Liver (tissue), 9 donors: ENCODE results near the gene MGRN1. TPM values are rescaled to one million over a fixed set of nuclear protein-coding genes. Genes with fewer than 3 reads are reported as not detected.

Source experiments
- DNase-seq: peaks from one replicate; pipeline ENCODE4 v3.0.0-alpha.2; 2017; ENCODE audit warnings: low spot score
- H3K27ac ChIP-seq, 2 donors: one replicate each; pipeline ENCODE4 v1.7.0; 2013; ENCODE audit warnings: inconsistent platforms in 2 of 2, low read length in 2 of 2, control low read depth in 1 of 2, low read depth in 1 of 2, mild to moderate bottlenecking in 1 of 2
- H3K27me3 ChIP-seq, 4 donors: one replicate each; pipeline versions ENCODE4 v1.6.1 to v1.7.0; 2013; ENCODE audit warnings: low read length in 3 of 4, inconsistent platforms in 1 of 4, mild to moderate bottlenecking in 1 of 4, moderate library complexity in 1 of 4; ENCODE audit not compliant: control insufficient read depth in 4 of 4, insufficient read depth in 4 of 4
- H3K36me3 ChIP-seq, 4 donors: one replicate each; pipeline versions ENCODE4 v1.6.1 to v1.7.0; 2013; ENCODE audit warnings: low read length in 3 of 4, mild to moderate bottlenecking in 3 of 4, low read depth in 1 of 4, moderate library complexity in 1 of 4; ENCODE audit not compliant: control insufficient read depth in 4 of 4, insufficient read depth in 3 of 4
- H3K4me1 ChIP-seq, 4 donors: one replicate each; pipeline versions ENCODE4 v1.6.1 to v1.7.0; 2013; ENCODE audit warnings: low read length in 3 of 4, mild to moderate bottlenecking in 3 of 4, moderate library complexity in 1 of 4; ENCODE audit not compliant: control insufficient read depth in 4 of 4, insufficient read depth in 4 of 4
- H3K4me3 ChIP-seq, 3 donors: one replicate each; pipeline versions ENCODE4 v1.6.1 to v1.7.0; 2013; ENCODE audit warnings: low read length in 3 of 3, control low read depth in 1 of 3, low read depth in 1 of 3, mild to moderate bottlenecking in 1 of 3
- H3K9ac ChIP-seq, 2 donors: one replicate each; pipeline ENCODE4 v1.7.0; 2013; ENCODE audit warnings: low read length in 2 of 2, mild to moderate bottlenecking in 2 of 2, moderate library complexity in 2 of 2, control low read depth in 1 of 2, low read depth in 1 of 2
- H3K9me3 ChIP-seq, 4 donors: one replicate each; pipeline versions ENCODE4 v1.6.1 to v1.7.0; 2013; ENCODE audit warnings: low read length in 3 of 4; ENCODE audit not compliant: control insufficient read depth in 4 of 4
- ATF3 ChIP-seq: IDR thresholded peaks from 2 replicates; pipeline ENCODE4 v1.6.1; 2016; ENCODE audit warnings: antibody characterized with exemption
- CTCF ChIP-seq: fragments of 150-350 bp; IDR thresholded peaks from 2 replicates; pipeline ENCODE4 v1.5.1; 2017; ENCODE audit warnings: improper control_type of control experiment, low read depth, low read length; ENCODE audit not compliant: missing input control
- EGR1 ChIP-seq, 2 donors: IDR thresholded peaks; 2 replicates each; pipeline ENCODE4 v1.6.1; 2016 to 2018; ENCODE audit warnings: antibody characterized with exemption in 2 of 2, low read depth in 2 of 2
- FOXA1 ChIP-seq: IDR thresholded peaks from 2 replicates; pipeline ENCODE4 v1.6.1; 2016; ENCODE audit warnings: antibody characterized with exemption
- FOXA2 ChIP-seq: IDR thresholded peaks from 2 replicates; pipeline ENCODE4 v1.6.1; 2016; ENCODE audit warnings: antibody characterized with exemption
- GABPA ChIP-seq, 2 donors: IDR thresholded peaks in 1 of 2; conservative IDR thresholded peaks in 1 of 2; 2 replicates each; pipeline ENCODE4 v1.6.1; 2016; ENCODE audit warnings: antibody characterized with exemption in 2 of 2, mild to moderate bottlenecking in 1 of 2, moderate library complexity in 1 of 2
- HNF4A ChIP-seq, 2 donors: conservative IDR thresholded peaks; 2 replicates each; pipeline ENCODE4 v1.6.1; 2016; ENCODE audit warnings: antibody characterized with exemption in 2 of 2, mild to moderate bottlenecking in 2 of 2
- HNF4G ChIP-seq: IDR thresholded peaks from 2 replicates; pipeline ENCODE4 v1.6.1; 2016; ENCODE audit warnings: antibody characterized with exemption
- JUND ChIP-seq, 2 donors: IDR thresholded peaks; 2 replicates each; pipeline ENCODE4 v1.6.1; 2016; ENCODE audit warnings: antibody characterized with exemption in 2 of 2
- MAX ChIP-seq: IDR thresholded peaks from 2 replicates; pipeline ENCODE4 v1.6.1; 2016; ENCODE audit warnings: antibody characterized with exemption
- NR2F2 ChIP-seq: IDR thresholded peaks from 2 replicates; pipeline ENCODE4 v1.6.1; 2016; ENCODE audit warnings: antibody characterized with exemption
- RAD21 ChIP-seq, 2 donors: IDR thresholded peaks; 2 replicates each; pipeline ENCODE4 v1.6.1; 2016; ENCODE audit warnings: antibody characterized with exemption in 2 of 2, mild to moderate bottlenecking in 2 of 2
- REST ChIP-seq: IDR thresholded peaks from 2 replicates; pipeline ENCODE4 v1.6.1; 2016; ENCODE audit warnings: antibody characterized with exemption, mild to moderate bottlenecking
- RXRA ChIP-seq, 2 donors: IDR thresholded peaks; 2 replicates each; pipeline ENCODE4 v1.6.1; 2017 to 2018; ENCODE audit warnings: antibody characterized with exemption in 2 of 2, mild to moderate bottlenecking in 1 of 2
- SP1 ChIP-seq: IDR thresholded peaks from 2 replicates; pipeline ENCODE4 v1.6.1; 2018; ENCODE audit warnings: antibody characterized with exemption, mild to moderate bottlenecking
- TAF1 ChIP-seq: conservative IDR thresholded peaks from 2 replicates; pipeline ENCODE4 v1.6.1; 2016; ENCODE audit warnings: antibody characterized with exemption, mild to moderate bottlenecking
- YY1 ChIP-seq: IDR thresholded peaks from 2 replicates; pipeline ENCODE4 v1.6.1; 2016; ENCODE audit warnings: antibody characterized with exemption, mild to moderate bottlenecking
- ZBTB33 ChIP-seq: IDR thresholded peaks from 2 replicates; pipeline ENCODE4 v1.6.1; 2016; ENCODE audit warnings: antibody characterized with exemption
- WGBS: extraction: QIAGEN DNeasy Blood & Tissue Kit; methylation state at CpG from one replicate; pipeline ENCODE4 v1.1.7; 2013; 5-methylcytosine and 5-hydroxymethylcytosine counted together
- polyA plus RNA-seq, 2 donors: library from polyadenylated mRNA; stranded (reverse) in 1 of 2; unstranded in 1 of 2; fragments of 200-250 nt in 1 of 2; fragments of >200 nt in 1 of 2; fragmentation: Nextera tagmentation in 1 of 2; extraction: Ambion mirVana in 1 of 2; gene quantifications; one replicate each; pipeline versions ENCODE4 v1.2.1 to v1.2.3, GENCODE V29; 2013 to 2015
- total RNA-seq, 2 donors: library from RNA; depleted of rRNA; stranded (reverse); fragments of >200 nt; gene quantifications; one replicate each; pipeline ENCODE4 v1.2.3, GENCODE V29; 2014
- donor health status: healthy.
- donor health status: healthy.
- donor health status: healthy.
- donor health status: healthy.
- donor health status: healthy.

MGRN1 gene
- total and polyA plus RNA-seq, 4 donors, result 15.9 to 35.7 (median 25.9) TPM

GRCh38 chr16:4687946-4688673 is 63.5 kb downstream of the MGRN1 start:
- H3K9me3 ChIP-seq, result no peaks in the 10 kb centered on the region
- peak overlapping the region in 1 of 2 donors; percentile 24 for H3K9ac ChIP-seq
- peaks cover 19 to 93% (median 75%) of the 10 kb centered on the region in 4 donors for H3K4me1 ChIP-seq
- H3K4me3 ChIP-seq, result no peak overlapping the region
- peak overlapping the region; percentile 55 to 98 for H3K27ac ChIP-seq
- no peak for DNase-seq
- no peaks in the 10 kb centered on the region for H3K27me3 ChIP-seq
- peaks cover 0 to 12% (median 4%) of the 10 kb centered on the region in 4 donors for H3K36me3 ChIP-seq
- TF ChIP-seq YY1 (peak; percentile 49), SP1 (peak; percentile 62), RXRA (IDR thresholded peaks at IDR 0.05) (peak; percentile 90 to 93), JUND (IDR thresholded peaks at IDR 0.05) (no peak), ATF3 (no peak), ZBTB33 (no peak), RAD21 (IDR thresholded peaks at IDR 0.05) (no peak), MAX (no peak), GABPA (IDR thresholded peaks at IDR 0.05 in 1 of 2, conservative IDR thresholded peaks at IDR 0.05 in 1 of 2) (no peak), EGR1 (IDR thresholded peaks at IDR 0.05; ENCODE audit: low read depth in 2 of 2) (no peak), HNF4A (conservative IDR thresholded peaks at IDR 0.05) (peak; percentile 60 to 61), CTCF (no peak), FOXA2 (no peak), HNF4G (no peak), TAF1 (no peak), FOXA1 (no peak), REST (no peak), NR2F2 (peak; percentile 10)
- WGBS, result 57% methylated on average over 39 of the region's 39 CpGs
